ENCODE data around the gene GPR173. TPM values are rescaled to one million over a fixed set of nuclear protein-coding genes. Genes with fewer than 3 reads are reported as not detected.

The GPR173 gene
- total RNA-seq, 2 experiments from 2014 or later: 5.4 to 8.7 TPM

DNA sequence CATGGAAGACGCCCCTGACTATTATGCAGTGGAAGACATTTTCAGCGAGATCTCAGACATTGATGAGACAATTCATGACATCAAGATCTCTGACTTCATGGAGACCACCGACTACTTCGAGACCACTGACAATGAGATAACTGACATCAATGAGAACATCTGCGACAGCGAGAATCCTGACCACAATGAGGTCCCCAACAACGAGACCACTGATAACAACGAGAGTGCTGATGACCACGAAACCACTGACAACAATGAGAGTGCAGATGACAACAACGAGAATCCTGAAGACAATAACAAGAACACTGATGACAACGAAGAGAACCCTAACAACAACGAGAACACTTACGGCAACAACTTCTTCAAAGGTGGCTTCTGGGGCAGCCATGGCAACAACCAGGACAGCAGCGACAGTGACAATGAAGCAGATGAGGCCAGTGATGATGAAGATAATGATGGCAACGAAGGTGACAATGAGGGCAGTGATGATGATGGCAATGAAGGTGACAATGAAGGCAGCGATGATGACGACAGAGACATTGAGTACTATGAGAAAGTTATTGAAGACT is 37.2 kb downstream of the GPR173 start:
- ChIA-PET POLR2A (no interaction called here), CTCF (ENCODE audit: unreplicated experiment) (no interaction called here)
- no peak overlapping the region for H3K4me2 ChIP-seq (ENCODE audit: low read length)
- TF ChIP-seq, protein P1, sequence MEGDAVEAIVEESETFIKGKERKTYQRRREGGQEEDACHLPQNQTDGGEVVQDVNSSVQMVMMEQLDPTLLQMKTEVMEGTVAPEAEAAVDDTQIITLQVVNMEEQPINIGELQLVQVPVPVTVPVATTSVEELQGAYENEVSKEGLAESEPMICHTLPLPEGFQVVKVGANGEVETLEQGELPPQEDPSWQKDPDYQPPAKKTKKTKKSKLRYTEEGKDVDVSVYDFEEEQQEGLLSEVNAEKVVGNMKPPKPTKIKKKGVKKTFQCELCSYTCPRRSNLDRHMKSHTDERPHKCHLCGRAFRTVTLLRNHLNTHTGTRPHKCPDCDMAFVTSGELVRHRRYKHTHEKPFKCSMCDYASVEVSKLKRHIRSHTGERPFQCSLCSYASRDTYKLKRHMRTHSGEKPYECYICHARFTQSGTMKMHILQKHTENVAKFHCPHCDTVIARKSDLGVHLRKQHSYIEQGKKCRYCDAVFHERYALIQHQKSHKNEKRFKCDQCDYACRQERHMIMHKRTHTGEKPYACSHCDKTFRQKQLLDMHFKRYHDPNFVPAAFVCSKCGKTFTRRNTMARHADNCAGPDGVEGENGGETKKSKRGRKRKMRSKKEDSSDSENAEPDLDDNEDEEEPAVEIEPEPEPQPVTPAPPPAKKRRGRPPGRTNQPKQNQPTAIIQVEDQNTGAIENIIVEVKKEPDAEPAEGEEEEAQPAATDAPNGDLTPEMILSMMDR (conservative IDR thresholded peaks at IDR 0.05; ENCODE audit: low read length): no peak
- TF ChIP-seq EZH2phosphoT487 (IDR thresholded peaks at IDR 0.05; ENCODE audit: borderline replicate concordance, low read depth, low read length): no peak
- no peak overlapping the region for H3K27ac ChIP-seq (ENCODE audit: low read depth, low read length, poor library complexity, severe bottlenecking)
- no peaks in the 10 kb centered on the region for H3K9me2 ChIP-seq (ENCODE audit: insufficient read depth, low read length)
- peaks cover 11% of the 10 kb centered on the region; the same call in 1 of the 2 replicates for H3K79me2 ChIP-seq (ENCODE audit: insufficient read depth, low read depth, low read length)
- H4K20me1 ChIP-seq (ENCODE audit: insufficient read depth, low read length): peaks cover 5% of the 10 kb centered on the region; the same call in 1 of the 2 replicates
- BruUV-seq (replicated peaks): TSS peak; percentile 81
- H2AFZ ChIP-seq (ENCODE audit: low read length): no peak overlapping the region
- intact Hi-C loops (cut with micrococcal nuclease; ENCODE audit: unreplicated experiment): no loop called here
- no peak for DNase-seq (ENCODE audit: low spot score)
- H3K4me3 ChIP-seq (ENCODE audit: low read depth, low read length, poor library complexity, severe bottlenecking): no peak overlapping the region
- no peaks in the 10 kb centered on the region for H3K9me3 ChIP-seq (ENCODE audit: low read length)
- peaks cover 28% of the 10 kb centered on the region for H3K36me3 ChIP-seq (ENCODE audit: insufficient read depth, low read length)
- H3K4me1 ChIP-seq (ENCODE audit: insufficient read depth, low read length, poor library complexity, severe bottlenecking): peaks cover 13% of the 10 kb centered on the region

DNA sequence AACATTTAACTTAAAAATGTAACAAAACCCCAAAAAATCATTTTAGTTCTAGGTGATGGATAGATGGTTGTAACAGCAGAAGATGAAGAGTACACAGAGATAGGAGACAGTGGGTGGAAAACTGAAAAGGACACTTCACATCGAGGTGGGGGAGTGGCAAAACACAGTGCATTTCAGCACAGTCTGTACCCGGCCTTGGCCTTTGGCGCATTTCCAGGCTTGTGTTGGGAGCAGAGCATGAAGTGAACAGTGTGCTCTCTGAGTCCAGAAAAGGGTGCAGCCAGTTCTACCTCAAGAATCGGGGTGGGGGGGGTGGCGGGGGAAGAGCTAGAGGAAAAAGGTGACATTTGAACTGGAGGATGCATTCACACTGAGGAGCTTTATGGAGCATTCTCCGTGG is 37.9 kb downstream of the GPR173 start:
- Histone ChIP-seq H3K79me2 (ENCODE audit: insufficient read depth, low read depth, low read length) (peaks cover 11% of the 10 kb centered on the region; the same call in 1 of the 2 replicates), H3K4me2 (ENCODE audit: low read length) (no peak overlapping the region), H3K9me2 (ENCODE audit: insufficient read depth, low read length) (no peaks in the 10 kb centered on the region), H3K4me1 (ENCODE audit: insufficient read depth, low read length, poor library complexity, severe bottlenecking) (peaks cover 9% of the 10 kb centered on the region), H2AFZ (ENCODE audit: low read length) (no peak overlapping the region), H3K9me3 (ENCODE audit: low read length) (no peaks in the 10 kb centered on the region), H3K27ac (ENCODE audit: low read depth, low read length, poor library complexity, severe bottlenecking) (no peak overlapping the region), H3K36me3 (ENCODE audit: insufficient read depth, low read length) (peaks cover 28% of the 10 kb centered on the region), H3K4me3 (ENCODE audit: low read depth, low read length, poor library complexity, severe bottlenecking) (no peak overlapping the region), H4K20me1 (ENCODE audit: insufficient read depth, low read length) (peaks cover 5% of the 10 kb centered on the region; the same call in 1 of the 2 replicates)
- BruUV-seq (replicated peaks): no TSS peak
- DNase-seq (ENCODE audit: low spot score): no peak
- intact Hi-C loops (cut with micrococcal nuclease; ENCODE audit: unreplicated experiment): no loop called here
- ChIA-PET CTCF (ENCODE audit: unreplicated experiment) (no interaction called here), POLR2A (no interaction called here)
- TF ChIP-seq EZH2phosphoT487 (IDR thresholded peaks at IDR 0.05; ENCODE audit: borderline replicate concordance, low read depth, low read length): no peak
- TF ChIP-seq, protein P1 (conservative IDR thresholded peaks at IDR 0.05; ENCODE audit: low read length): no peak

DNA sequence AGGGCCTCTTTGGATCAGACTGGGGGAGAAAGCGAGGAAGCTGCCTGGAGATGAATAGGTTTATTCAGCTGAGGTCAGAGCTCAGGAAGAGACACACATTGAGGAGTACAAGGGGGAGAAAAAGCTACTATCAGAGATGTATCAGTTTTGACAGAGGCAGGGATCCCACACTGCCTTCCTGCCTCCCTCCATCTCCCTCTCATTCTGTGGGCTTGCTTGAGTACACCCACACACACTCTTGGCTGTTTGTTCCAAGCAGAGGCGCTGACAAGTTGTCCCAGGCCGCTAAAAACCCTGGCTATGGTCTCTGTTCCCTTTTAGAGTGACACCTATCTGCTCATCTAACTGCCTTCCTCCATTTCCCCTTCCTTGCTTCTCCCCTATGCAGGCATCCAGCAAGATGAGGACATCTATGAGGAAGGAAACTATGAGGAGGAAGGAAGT is 38.8 kb downstream of the GPR173 start:
- Histone ChIP-seq H3K4me1 (ENCODE audit: insufficient read depth, low read length, poor library complexity, severe bottlenecking) (peaks cover 9% of the 10 kb centered on the region), H3K4me3 (ENCODE audit: low read depth, low read length, poor library complexity, severe bottlenecking) (no peak overlapping the region), H4K20me1 (ENCODE audit: insufficient read depth, low read length) (peaks cover 5% of the 10 kb centered on the region; the same call in 1 of the 2 replicates), H3K4me2 (ENCODE audit: low read length) (no peak overlapping the region), H3K79me2 (ENCODE audit: insufficient read depth, low read depth, low read length) (peaks cover 11% of the 10 kb centered on the region; the same call in 1 of the 2 replicates), H3K36me3 (ENCODE audit: insufficient read depth, low read length) (peaks cover 28% of the 10 kb centered on the region), H2AFZ (ENCODE audit: low read length) (no peak overlapping the region), H3K9me2 (ENCODE audit: insufficient read depth, low read length) (no peaks in the 10 kb centered on the region), H3K27ac (ENCODE audit: low read depth, low read length, poor library complexity, severe bottlenecking) (no peak overlapping the region), H3K9me3 (ENCODE audit: low read length) (no peaks in the 10 kb centered on the region)
- CTCF ChIA-PET (ENCODE audit: unreplicated experiment): no interaction called here
- DNase-seq (ENCODE audit: low spot score): no peak
- TF ChIP-seq, protein P1 (conservative IDR thresholded peaks at IDR 0.05; ENCODE audit: low read length): no peak
- TF ChIP-seq EZH2phosphoT487 (IDR thresholded peaks at IDR 0.05; ENCODE audit: borderline replicate concordance, low read depth, low read length): no peak
- no TSS peak for BruUV-seq (replicated peaks)
- intact Hi-C loops (cut with micrococcal nuclease; ENCODE audit: unreplicated experiment): no loop called here
- POLR2A ChIA-PET: no interaction called here

Data from OCI-LY7 (cell line).